C1 segment of cervical spinal cord (tissue), 14 donors: ENCODE measurements around the gene NRM.
"Not testable (repeated sequence)": the region's sequence is repeated elsewhere in the genome, so short reads cannot be mapped to it uniquely, and the experiment has no call there.

ENCODE experiments used
- DNase-seq, 14 donors: peaks; one replicate each; lab custom pipeline; 2025; lab: John Stamatoyannopoulos, UW

Gene NRM

DNA sequence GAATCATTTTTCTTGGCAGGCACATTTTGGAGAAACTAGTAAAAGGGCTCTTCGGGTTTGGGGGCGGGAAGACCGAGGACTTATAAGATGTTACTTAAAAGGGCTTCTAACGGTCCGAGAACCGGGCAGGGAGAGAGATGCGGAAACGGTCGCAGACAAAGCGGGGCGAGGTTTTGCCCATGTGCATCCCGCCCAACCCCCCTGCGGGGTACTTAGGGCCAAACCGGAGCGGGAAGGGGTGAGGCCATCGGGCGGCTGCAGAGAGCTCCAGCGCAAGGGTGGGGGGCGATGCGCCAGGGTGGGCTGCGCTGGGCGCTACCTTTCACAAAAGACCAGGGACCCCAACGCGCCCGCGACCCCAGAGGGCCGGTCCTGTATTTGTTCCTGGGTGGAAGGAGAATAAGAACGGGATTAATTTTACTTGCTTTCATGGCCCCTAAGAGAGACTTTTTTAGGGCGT, 30.0 kb upstream of the NRM start:
- peak in 9 of 14 donors; percentile 15 to 73 (median 48) for DNase-seq

DNA sequence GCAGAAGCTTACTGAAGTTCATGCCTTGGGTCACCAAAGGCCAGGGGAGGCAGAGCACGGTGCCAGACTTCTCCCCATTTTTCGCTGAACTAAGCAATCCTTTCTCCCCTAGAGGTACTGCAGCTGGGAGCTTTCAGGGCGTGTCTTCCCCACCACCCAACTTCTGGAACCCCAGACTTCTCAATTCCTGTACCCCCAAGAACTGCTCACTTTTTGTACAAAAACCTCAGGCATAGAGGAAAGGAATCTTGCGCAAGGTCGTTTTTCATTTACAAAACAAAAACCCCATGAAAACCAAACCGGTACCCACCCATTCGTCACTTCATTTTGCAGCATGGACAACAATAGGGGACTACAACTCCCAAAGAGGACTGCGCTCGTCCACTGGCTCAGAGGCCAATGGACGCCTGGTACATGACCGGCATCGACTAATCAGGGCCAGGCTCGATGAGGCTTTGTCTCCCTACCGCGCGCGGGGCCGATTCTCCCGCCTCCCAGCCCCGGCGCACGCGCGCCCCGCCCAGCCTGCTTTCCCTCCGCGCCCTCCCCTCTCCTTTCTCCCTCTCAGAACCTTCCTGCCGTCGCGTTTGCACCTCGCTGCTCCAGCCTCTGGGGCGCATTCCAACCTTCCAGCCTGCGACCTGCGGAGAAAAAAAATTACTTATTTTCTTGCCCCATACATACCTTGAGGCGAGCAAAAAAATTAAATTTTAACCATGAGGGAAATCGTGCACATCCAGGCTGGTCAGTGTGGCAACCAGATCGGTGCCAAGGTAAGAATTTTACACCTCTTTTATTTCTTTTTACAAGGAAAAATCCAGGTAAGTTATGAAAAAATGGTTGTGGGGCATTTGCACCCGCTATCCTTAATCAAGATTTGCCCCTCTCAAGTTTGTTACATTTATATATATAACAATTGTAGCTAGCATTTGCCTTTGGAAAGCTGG, 29.3 kb upstream of the NRM start, which contains the start of gene TUBB:
Gene TUBB (plus strand): TSS at position 562 of the 947 bp plus-strand sequence. CDS start 155 bp downstream, at position 717.
- DNase-seq = peak; percentile 56 to 98 (median 95)

DNA sequence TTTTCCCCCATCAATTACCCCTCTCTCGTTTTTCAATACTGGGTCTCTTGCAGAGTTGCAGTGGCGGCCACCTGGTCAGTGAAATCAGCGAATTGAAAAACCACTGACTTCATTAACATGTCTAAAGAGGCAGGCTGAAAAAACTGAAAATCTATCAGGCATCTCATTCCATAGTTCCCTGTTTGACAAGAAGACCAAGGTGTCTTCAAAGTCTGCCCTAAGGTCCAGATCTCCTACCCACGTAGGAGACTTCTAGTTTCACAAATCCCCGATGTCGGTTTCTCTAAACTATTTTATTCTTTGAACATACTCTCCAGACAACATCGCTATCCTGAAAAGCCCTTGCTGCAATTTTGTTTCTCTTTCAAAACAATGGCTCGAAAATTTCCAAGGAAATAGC, 28.6 kb upstream of the NRM start:
- no peak for DNase-seq

DNA sequence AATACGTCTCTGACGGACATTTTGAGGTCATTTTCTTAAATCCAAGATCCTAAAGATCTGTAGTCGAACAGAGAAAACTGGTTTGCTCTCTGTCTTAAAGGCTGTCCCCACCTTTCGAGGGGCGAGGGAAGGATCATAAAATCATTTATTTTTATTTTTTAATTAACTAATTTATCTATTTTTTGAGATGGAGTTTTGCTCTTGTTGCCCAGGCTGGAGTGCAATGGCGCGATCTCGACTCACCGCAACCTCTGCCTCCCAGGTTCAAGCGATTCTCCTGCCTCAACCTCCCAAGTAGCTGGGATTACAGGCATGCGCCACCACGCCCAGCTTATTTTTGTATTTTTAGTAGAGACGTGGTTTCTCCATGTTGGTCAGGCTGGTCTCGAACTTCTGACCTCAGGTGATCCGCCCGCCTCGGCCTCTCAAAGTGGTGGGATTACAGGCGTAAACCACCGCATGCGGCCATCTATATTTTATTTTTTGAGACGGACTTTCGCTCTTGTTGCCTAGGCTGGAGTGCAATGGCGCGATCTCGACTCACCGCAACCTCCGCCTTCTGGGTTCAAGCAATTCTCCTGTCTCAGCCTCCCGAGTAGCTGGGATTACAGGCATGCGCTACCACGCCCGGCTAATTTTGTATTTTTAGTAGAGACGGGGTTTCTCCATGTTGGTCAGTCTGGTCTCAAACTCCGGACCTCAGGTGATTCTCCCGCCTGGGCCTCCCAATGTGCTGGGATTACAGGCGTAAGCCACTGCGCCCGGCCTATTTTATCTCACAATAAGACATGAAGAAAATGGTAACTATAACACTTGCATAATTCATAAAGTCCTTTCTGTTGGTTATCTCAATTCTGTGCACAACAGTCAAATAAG, 27.3 kb upstream of the NRM start:
- not testable (repeated sequence) for DNase-seq

DNA sequence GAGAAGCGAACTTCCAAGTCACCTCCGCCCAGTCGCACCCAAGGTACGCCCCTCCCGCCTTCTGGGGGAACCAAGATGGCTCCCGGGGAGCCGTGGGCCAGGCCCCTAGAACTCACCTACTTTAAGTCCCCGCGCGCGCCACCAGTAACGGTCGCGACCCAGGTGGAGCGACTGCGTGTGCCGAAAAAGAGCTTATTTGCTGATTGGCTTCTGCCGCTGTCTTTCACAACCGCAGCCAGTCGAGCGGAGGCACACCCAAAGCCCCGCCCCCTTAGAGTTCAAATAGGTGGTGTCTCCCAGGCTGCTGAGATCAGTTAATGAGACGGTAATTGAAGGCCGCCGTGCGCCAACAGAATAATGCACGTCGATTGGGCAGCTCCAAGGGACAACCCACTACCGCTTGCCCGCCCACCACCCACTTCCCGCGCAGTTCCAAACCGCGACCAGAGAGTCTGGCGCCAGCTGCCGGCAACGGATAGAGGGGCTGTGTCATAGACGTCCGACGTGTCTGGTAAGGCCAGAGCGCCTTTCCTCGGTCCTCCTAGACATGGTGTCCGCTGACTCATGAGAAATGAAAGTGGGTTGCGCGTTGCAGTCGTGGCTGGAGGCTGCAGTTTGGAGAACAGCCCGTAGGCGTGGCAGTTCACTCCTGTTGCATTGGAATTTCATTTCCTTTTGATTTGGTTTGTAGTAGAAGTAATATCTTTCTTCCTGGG, 26.5 kb upstream of the NRM start, which contains the start of gene MDC1:
Gene MDC1 (minus strand): TSS at position 153 of the 716 bp plus-strand sequence. CDS start 2,106 bp downstream, outside the sequence.
- peak; percentile 88 to 100 (median 98) for DNase-seq

DNA sequence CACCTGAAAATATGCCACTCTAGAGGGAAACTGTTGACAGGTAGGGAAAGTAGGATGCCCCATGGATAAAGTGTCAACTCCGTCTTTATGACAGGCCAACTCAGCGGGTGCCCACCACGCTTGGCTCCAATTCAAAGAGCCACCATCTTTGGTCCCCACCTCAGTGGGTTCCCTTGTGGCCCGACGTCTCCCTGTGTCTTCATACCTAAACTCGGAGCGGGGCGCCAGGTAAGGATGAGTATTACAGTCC, 26.0 kb upstream of the NRM start:
- DNase-seq = no peak

DNA sequence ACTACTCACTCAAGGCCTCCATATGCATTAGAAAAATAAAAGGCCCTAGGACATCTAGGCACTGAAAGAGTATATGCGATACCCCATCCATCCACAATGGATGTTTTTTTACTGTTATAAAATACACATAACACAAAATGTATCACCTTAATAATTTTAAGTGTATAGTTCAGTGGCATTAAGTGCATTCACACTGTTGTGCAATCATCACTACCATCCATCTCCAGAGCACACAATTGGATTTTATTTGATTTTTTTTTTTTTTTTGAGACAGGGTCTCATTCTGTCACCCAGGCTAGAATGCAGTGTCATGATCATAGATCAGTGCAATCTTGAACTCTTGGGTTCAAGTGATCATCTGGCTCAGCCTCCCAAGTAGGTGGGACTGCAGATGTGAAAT, 23.5 kb upstream of the NRM start:
- DNase-seq = no peak

DNA sequence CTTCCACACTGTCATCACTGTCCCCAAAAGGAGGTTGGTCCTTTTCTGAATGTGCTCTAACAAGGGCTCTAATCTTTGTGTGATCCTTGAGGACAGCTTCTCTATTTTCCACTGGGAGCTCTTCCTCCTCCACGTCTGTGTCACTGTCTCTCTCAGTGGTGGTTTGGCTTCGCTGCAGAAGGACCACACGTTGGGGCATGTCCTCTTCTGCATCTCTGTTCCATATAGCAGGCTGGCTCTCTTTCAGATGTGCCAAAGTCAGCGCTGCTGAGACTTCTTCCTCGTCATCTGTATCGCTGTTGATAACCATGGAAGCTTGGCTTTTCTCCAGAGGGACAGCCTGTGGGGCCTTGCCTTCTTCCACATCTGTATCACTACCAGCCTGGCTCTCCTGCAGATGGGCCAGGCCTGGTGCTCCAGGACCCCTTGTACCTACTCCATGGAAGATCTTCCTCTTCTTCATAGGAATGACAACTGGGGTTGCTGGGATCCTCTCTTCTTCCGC, 21.7 kb upstream of the NRM start:
- DNase-seq = no peak

DNA sequence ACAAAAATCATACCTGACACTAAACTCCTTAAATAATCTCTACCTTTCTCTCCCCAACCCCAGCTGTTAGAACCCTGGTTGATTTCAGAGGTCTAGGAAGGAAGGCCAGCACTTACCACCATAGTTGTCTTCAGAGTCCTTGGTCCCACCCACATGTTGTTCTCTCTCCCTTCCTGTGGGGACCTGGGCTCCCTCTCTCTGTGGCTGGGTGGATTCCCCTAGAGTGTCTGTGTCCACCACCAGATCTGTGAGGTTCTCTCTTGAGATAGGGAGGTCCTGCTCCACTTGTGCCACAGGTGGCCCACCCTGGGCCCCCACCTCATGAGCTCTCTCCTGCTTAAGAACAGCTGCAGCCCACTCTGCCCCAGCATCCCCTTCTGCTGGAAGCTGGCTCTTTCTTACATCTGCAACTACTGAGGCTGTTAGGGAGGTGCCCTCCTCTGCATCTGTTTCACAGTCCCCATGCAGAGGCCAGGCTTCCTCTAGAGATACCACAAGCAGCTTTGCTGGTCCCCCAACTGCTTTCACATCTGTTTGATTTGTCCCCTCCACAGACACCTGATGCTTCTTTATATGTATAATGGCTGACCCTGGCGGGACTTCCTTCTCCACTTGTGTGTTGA, 21.1 kb upstream of the NRM start:
- DNase-seq = no peak

DNA sequence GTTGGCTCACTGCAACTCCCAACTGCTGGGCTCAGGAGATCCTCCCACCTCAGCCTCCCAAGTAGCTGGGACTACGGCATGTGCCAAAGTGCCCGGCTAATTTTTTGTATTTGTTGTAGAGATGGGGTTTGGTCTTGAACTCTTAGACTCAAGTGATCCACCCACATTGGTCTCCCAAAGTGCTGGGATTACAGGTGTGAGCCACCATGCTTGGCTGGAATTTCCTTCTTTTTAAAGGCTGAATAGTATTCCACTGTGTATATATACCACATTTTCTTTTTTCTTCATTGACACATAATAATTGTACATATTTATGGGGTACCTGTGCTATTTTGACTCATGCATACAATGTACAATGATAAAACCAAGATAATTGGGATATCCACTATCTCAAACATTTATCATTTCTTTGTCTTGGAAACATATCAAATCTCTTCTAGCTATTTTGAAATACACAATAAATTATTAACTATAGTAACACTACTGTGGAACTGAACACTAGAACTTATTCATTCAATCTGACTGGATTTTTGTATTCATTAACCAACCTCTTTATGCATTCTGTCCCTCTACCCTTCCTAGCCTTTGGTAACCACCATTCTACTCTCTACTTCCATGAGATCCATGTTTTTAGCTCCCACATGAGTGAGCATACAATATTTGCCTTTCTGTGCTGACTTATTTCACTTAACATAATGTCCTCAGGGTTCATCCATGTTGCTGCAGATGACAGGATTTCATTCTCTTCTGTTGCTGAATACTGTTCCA, 18.5 kb upstream of the NRM start:
- no peak for DNase-seq

DNA sequence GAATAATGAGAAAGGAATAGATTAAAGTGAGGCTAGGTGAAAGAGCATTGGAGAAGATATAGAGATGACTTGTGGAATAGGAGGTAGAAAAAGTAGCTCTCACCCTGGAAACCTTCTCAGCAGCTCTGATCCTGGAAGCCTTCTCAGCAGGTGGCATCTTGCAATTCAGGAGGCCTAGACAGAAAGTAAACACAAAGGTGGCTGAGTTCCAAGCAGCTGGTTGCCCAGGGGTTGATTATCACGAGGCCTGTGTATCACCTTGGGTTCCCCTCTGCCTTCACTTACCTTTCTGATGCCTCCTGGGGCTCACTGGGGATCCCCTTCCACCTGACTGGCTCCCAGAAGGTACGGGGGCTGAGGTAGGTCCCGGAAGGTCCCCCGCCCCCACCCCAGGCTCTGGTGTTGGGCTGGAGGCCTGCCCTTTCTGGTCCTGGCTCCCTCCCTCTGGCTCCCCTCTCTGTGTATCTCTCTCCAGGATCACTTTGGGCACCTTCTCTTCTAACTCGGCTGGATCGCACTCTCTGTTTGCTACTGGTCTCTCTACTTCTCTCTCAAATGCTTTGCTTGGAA, 16.6 kb upstream of the NRM start:
- DNase-seq = no peak

DNA sequence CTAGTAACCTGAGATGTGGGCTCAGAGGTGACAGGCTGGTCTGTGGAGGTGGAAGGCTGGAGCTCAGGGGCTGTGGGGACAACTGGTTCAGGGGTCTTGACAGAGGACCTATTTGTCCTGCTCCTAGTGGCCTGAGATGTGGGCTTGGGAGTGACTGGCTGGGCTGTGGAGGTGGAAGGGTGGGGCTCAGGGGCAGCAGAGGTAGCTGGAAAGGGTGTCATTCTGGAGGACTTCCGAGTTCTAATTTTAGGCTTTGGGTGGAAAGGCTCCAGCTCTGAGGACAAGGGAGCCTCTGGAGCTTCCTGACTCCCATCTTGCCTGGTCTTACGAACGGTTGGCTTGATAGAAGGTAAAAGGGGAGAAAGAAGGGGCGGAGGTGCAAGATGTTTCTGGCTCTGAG, 14.8 kb upstream of the NRM start:
- no peak for DNase-seq

DNA sequence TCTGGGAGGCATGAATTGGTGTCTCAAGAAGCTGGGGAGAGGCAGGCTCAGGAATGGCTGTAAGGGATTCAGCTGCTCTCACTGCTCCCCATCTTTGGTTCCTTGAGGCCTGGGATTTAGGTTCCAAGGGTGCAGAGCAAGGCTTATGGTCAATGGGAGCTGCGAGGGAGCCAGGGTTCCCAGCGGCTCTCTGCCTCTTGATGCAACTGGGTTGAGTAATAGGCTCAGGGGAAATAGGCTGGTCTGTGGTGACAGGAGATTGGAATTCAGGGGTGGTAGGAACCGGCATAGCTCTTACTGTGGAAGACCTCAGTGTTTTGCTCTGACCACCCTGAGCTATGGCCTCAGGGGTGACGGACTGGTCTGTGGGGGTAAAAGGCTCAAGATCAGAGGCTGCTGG, 13.0 kb upstream of the NRM start:
- no peak for DNase-seq

DNA sequence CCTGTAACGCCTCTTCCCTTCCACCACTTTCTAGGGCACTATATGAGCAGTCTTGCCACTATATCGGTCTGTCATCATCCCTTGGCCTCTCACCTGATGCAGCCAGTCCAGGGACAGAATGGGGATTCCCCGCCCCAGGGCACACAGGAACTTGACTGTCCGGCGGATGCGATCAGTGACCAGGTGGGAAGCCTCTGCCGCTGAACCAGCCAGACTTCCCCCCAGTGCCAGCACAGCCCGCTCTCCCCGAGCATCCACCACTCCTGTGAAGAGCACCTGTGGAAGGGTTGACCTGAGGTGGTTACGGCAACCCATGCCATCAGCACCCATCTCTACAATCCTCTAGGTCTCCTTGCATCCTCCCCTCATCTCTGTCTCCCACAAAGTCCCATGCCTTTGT, 12.2 kb upstream of the NRM start:
- no peak for DNase-seq

DNA sequence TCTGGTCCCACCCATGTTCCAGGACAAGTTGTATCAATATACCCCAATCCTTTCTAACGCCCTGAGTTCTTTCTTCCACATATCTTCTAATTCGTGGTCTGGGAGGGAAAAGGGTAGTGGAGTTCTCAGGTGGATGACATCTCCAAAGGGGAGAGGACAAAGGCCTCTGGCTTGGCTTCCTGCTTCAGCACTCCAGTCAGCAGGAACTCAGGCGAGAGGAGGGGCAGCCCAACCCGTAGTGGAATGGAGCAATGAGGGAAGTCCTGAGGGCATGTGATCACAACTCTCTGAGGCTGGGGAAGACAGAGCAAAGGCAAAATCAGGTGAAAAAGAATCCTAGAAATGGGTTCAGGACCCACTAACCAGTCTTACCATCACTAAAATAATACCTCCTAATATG, 9.6 kb upstream of the NRM start:
- peak in 1 of 14 donors; percentile 8 for DNase-seq

DNA sequence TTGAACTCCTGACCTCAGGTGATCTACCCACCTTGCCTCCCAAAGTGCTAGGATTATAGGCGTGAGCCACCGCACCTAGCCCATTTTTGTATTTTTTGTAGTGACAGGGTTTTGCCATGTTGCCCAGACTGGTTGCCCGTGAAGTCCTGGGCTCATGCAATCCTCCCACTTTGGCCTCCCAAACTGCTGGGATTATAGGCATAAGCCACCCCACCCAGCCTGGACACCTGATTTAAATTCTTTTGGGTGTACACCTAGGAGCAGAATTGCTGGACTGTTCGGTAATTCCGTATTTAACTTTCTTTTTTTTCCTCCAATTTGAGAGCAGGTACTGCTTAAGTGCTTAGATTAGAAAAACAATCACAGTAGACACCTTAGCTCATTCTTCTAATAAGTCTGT, 5.6 kb upstream of the NRM start:
- DNase-seq = no peak

DNA sequence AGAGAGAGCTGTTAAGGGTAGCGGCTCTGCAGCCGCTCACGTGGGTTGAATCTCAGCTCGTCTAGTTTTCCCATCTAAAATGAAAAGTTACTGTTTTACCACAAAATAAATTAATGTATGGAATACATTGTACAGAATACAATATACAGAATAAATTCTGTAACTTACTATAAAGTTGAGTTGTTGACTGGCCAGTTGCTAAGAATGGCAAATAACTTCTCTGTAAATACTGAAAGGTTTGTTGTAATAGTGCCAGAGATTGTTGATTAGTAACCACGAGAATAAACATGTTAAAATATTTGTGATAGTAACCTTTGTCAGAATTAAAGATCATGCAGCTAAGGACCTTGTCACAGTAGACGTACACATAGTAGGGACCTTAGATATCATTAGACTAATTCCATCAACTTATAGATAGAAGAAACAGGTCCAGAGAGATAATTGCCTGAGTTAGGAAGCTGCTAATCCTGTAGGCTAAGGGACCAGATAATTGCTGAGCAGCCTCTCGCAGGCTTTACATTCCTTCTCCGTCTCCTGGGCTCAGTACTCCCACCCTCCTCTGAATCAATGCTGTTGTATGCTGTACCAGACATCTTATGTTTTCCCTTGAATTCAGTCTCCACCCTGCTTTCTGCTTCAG, 544 bp upstream of the NRM start:
- DNase-seq = no peak

DNA sequence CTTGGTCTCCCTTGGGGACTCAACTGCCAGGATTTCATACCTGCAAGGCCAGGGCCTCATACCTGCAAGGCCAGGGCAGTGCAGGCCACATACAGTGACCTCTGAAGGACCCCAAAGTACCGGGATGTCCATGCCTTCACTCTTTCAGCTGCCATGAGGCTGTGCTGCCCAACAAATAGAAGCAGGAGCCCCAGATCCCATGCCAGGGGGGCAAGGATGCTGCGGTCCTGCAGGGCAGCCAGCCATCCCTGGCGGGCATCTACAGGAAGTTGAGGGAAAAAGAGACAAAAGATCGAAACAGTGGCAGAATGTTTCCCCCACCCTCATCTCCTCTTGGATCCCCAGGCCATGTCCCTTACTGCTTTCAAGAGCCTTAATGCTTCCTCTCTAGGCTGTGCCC, 799 bp downstream of the NRM start:
- no peak for DNase-seq

DNA sequence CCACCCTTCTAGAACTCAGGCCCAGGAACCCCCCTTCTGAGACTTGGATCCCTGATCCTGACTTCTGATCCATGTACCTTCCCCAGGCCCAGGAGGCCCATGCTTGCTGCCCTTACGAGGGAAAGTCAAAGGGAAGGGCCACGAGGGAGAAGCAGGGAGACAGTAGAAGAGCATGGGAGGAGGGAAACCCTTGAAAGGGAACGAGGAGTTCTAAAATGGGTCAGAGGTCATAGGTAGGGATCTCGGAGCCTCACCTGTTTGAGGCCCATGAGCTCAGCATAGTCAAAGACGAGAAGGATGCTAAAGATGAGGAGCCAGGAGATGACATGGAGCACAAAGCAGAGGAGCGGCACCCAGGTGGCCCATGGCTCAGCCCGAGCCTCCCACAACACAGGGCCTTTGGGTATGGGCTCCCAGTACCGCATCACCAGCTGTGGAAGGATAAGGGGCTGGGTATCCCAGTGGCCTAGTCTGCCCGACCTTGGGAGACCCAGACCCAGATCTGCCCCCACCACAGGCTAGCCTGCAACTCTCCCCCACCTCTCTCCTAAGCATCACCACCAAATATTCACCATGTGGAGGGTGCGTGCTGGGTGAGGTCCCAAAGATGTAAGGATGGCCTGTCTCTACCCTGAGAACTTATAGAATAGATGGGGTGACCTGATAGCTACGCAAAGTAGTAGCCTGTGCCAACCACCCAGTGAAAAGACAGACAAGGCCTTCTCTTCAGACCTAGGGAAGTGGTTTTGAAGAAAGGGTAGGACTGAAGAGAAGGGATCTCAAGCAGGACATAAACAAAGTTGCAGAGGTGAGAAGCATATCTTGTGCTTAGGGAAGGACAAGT, 1.5 kb downstream of the NRM start:
- no peak for DNase-seq
